ENCODE data around the gene STAC3. TPM values are rescaled to one million over a fixed set of nuclear protein-coding genes. Genes with fewer than 3 reads are reported as not detected.

STAC3 gene
- total RNA-seq, 1 donor from 2014 or later: 3.3 TPM

GRCh38 chr12:57237932-57238853, 12.8 kb downstream of the STAC3 start:
- Mint-ChIP-seq H3K36me3 (ENCODE audit: low read depth, unreplicated experiment) (peaks cover 30% of the 10 kb centered on the region), H3K4me1 (ENCODE audit: unreplicated experiment) (peaks cover 23% of the 10 kb centered on the region), H3K27me3 (ENCODE audit: unreplicated experiment) (peaks cover 39% of the 10 kb centered on the region), H3K9me3 (ENCODE audit: unreplicated experiment) (no peaks in the 10 kb centered on the region), H3K4me3 (ENCODE audit: unreplicated experiment) (peak overlapping the region; percentile 85), H3K27ac (ENCODE audit: unreplicated experiment) (peak overlapping the region; percentile 64)
- TF ChIP-seq, protein P1, sequence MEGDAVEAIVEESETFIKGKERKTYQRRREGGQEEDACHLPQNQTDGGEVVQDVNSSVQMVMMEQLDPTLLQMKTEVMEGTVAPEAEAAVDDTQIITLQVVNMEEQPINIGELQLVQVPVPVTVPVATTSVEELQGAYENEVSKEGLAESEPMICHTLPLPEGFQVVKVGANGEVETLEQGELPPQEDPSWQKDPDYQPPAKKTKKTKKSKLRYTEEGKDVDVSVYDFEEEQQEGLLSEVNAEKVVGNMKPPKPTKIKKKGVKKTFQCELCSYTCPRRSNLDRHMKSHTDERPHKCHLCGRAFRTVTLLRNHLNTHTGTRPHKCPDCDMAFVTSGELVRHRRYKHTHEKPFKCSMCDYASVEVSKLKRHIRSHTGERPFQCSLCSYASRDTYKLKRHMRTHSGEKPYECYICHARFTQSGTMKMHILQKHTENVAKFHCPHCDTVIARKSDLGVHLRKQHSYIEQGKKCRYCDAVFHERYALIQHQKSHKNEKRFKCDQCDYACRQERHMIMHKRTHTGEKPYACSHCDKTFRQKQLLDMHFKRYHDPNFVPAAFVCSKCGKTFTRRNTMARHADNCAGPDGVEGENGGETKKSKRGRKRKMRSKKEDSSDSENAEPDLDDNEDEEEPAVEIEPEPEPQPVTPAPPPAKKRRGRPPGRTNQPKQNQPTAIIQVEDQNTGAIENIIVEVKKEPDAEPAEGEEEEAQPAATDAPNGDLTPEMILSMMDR (IDR thresholded peaks at IDR 0.05; ENCODE audit: unreplicated experiment): no peak
- DNase-seq (ENCODE audit: low spot score): peak; percentile 13

DNA sequence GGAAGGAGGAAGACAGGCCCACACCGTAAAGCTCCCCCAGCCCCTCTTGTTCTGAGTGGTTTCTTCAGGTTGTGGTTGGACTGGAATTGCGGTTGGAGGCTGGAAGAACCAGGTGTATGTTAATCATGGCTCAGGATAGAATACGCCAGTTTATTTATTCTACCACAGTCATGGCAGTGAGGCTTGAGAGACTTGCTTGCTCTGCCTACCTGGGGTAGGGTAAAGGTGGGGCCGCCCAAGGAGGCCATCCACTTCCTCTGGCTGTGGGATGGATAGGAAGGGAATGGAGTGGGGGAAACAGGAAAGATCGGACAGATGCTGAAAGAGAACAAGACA, 13.4 kb downstream of the STAC3 start:
- Mint-ChIP-seq H3K27me3 (ENCODE audit: unreplicated experiment) (peaks cover 37% of the 10 kb centered on the region), H3K9me3 (ENCODE audit: unreplicated experiment) (no peaks in the 10 kb centered on the region), H3K27ac (ENCODE audit: unreplicated experiment) (no peak overlapping the region), H3K36me3 (ENCODE audit: low read depth, unreplicated experiment) (peaks cover 35% of the 10 kb centered on the region), H3K4me3 (ENCODE audit: unreplicated experiment) (peak overlapping the region; percentile 71), H3K4me1 (ENCODE audit: unreplicated experiment) (peaks cover 23% of the 10 kb centered on the region)
- no peak for DNase-seq (ENCODE audit: low spot score)
- TF ChIP-seq, protein P1 (IDR thresholded peaks at IDR 0.05; ENCODE audit: unreplicated experiment): no peak

GRCh38 chr12:57236925-57237595, 13.9 kb downstream of the STAC3 start:
- Mint-ChIP-seq H3K27ac (ENCODE audit: unreplicated experiment) (no peak overlapping the region), H3K4me1 (ENCODE audit: unreplicated experiment) (peaks cover 23% of the 10 kb centered on the region), H3K36me3 (ENCODE audit: low read depth, unreplicated experiment) (peaks cover 35% of the 10 kb centered on the region), H3K9me3 (ENCODE audit: unreplicated experiment) (no peaks in the 10 kb centered on the region), H3K4me3 (ENCODE audit: unreplicated experiment) (peak overlapping the region; percentile 71), H3K27me3 (ENCODE audit: unreplicated experiment) (peaks cover 35% of the 10 kb centered on the region)
- TF ChIP-seq, protein P1 (IDR thresholded peaks at IDR 0.05; ENCODE audit: unreplicated experiment): no peak
- DNase-seq (ENCODE audit: low spot score): peak; percentile 8

GRCh38 chr12:57236201-57236924, 14.6 kb downstream of the STAC3 start:
- H3K4me1 Mint-ChIP-seq (ENCODE audit: unreplicated experiment): peaks cover 23% of the 10 kb centered on the region
- no peak overlapping the region for H3K27ac Mint-ChIP-seq (ENCODE audit: unreplicated experiment)
- H3K4me3 Mint-ChIP-seq (ENCODE audit: unreplicated experiment): no peak overlapping the region
- peaks cover 35% of the 10 kb centered on the region for H3K36me3 Mint-ChIP-seq (ENCODE audit: low read depth, unreplicated experiment)
- H3K9me3 Mint-ChIP-seq (ENCODE audit: unreplicated experiment): no peaks in the 10 kb centered on the region
- TF ChIP-seq, protein P1 (IDR thresholded peaks at IDR 0.05; ENCODE audit: unreplicated experiment): no peak
- peaks cover 37% of the 10 kb centered on the region for H3K27me3 Mint-ChIP-seq (ENCODE audit: unreplicated experiment)
- peak; percentile 17 for DNase-seq (ENCODE audit: low spot score)
